ENCODE results near the gene PPRC1.

The PPRC1 gene

GRCh38 chr10:102163342-102163989 is 30.6 kb downstream of the PPRC1 start:
- Histone ChIP-seq H3K27ac (no peak overlapping the region), H3K9me3 (no peaks in the 10 kb centered on the region), H3K36me3 (peaks cover 44% of the 10 kb centered on the region), H3K4me1 (ENCODE audit: control insufficient read depth in 1 of 2, insufficient read depth in 1 of 2, low read depth in 1 of 2, low read length in 1 of 2) (peaks cover 19 to 24% of the 10 kb centered on the region in 2 experiments), H3K4me3 (ENCODE audit: low read depth in 1 of 2, low read length in 1 of 2) (no peak overlapping the region), H3K27me3 (no peaks in the 10 kb centered on the region)
- TF ChIP-seq CTCF (IDR thresholded peaks at IDR 0.05) = no peak

GRCh38 chr10:102167861-102168260 is 35.0 kb downstream of the PPRC1 start:
- H3K4me1 ChIP-seq (ENCODE audit: control insufficient read depth in 1 of 2, insufficient read depth in 1 of 2, low read depth in 1 of 2, low read length in 1 of 2) = peaks cover 32 to 35% of the 10 kb centered on the region in 2 experiments
- H3K27ac ChIP-seq = peak overlapping the region; percentile 51
- H3K4me3 ChIP-seq (ENCODE audit: low read depth in 1 of 2, low read length in 1 of 2) = no peak overlapping the region
- no peaks in the 10 kb centered on the region for H3K27me3 ChIP-seq
- H3K36me3 ChIP-seq = peaks cover 7% of the 10 kb centered on the region
- no peaks in the 10 kb centered on the region for H3K9me3 ChIP-seq
- TF ChIP-seq CTCF (IDR thresholded peaks at IDR 0.05) = no peak

GRCh38 chr10:102170602-102171001 is 37.8 kb downstream of the PPRC1 start:
- no peak overlapping the region for H3K27ac ChIP-seq
- no peak for TF ChIP-seq CTCF (IDR thresholded peaks at IDR 0.05)

GRCh38 chr10:102172288-102172687 is 39.4 kb downstream of the PPRC1 start:
- Histone ChIP-seq H3K4me3 (ENCODE audit: low read depth in 1 of 2, low read length in 1 of 2) (no peak overlapping the region), H3K27ac (no peak overlapping the region), H3K36me3 (no peaks in the 10 kb centered on the region), H3K27me3 (no peaks in the 10 kb centered on the region), H3K9me3 (no peaks in the 10 kb centered on the region), H3K4me1 (ENCODE audit: control insufficient read depth in 1 of 2, insufficient read depth in 1 of 2, low read depth in 1 of 2, low read length in 1 of 2) (peaks cover 23 to 25% of the 10 kb centered on the region in 2 experiments)
- TF ChIP-seq CTCF (IDR thresholded peaks at IDR 0.05) = no peak

More at GRCh38 chr10:102170602-102171001, 37.8 kb downstream of the PPRC1 start:
- H3K9me3 ChIP-seq = no peaks in the 10 kb centered on the region
- peaks cover 32 to 35% of the 10 kb centered on the region in 2 experiments for H3K4me1 ChIP-seq (ENCODE audit: control insufficient read depth in 1 of 2, insufficient read depth in 1 of 2, low read depth in 1 of 2, low read length in 1 of 2)
- no peak overlapping the region for H3K4me3 ChIP-seq (ENCODE audit: low read depth in 1 of 2, low read length in 1 of 2)
- no peaks in the 10 kb centered on the region for H3K27me3 ChIP-seq
- H3K36me3 ChIP-seq = no peaks in the 10 kb centered on the region

- H3K27me3 ChIP-seq = peaks cover 4% of the 10 kb centered on the region
- H3K36me3 ChIP-seq = no peaks in the 10 kb centered on the region
- H3K4me3 ChIP-seq (ENCODE audit: low read depth in 1 of 2, low read length in 1 of 2) = no peak overlapping the region
- no peaks in the 10 kb centered on the region for H3K4me1 ChIP-seq (ENCODE audit: control insufficient read depth in 1 of 2, insufficient read depth in 1 of 2, low read depth in 1 of 2, low read length in 1 of 2)
- TF ChIP-seq CTCF (IDR thresholded peaks at IDR 0.05) = no peak
- no peak overlapping the region for H3K27ac ChIP-seq
- no peaks in the 10 kb centered on the region for H3K9me3 ChIP-seq
Measured at GRCh38 chr10:102175415-102175814, 42.6 kb downstream of the PPRC1 start.

All from neutrophil (primary cell).